H9 (cell line): Measurements from ENCODE around the gene RIIAD1. TPM values are rescaled to one million over a fixed set of nuclear protein-coding genes. Genes with fewer than 3 reads are reported as not detected.
A peak's percentile ranks its signal among the peaks of the same experiment; 100 is the strongest.

Source experiments
- DNase-seq: peaks from one replicate; pipeline ENCODE4 v3.0.0-alpha.2; 2017
- H2AFZ ChIP-seq: one replicate; pipeline ENCODE4 v1.6.1; 2013; ENCODE audit warnings: mild to moderate bottlenecking, low read length, control low read depth, moderate library complexity
- H2AK5ac ChIP-seq: 2 replicates; pipeline ENCODE4 v1.6.1; 2013; ENCODE audit warnings: low read length, control low read depth, mixed read lengths; ENCODE audit not compliant: insufficient read length
- H2BK120ac ChIP-seq: one replicate; pipeline ENCODE4 v1.6.1; 2013; ENCODE audit warnings: low read depth, mild to moderate bottlenecking, low read length, control low read depth, inconsistent platforms; ENCODE audit not compliant: poor library complexity, severe bottlenecking
- H2BK12ac ChIP-seq: 2 replicates; pipeline ENCODE4 v1.6.1; 2013; ENCODE audit warnings: low read length, control low read depth, mixed read lengths, low read depth; ENCODE audit not compliant: insufficient read length
- H2BK15ac ChIP-seq: 2 replicates; pipeline ENCODE4 v1.6.1; 2013; ENCODE audit warnings: low read depth, low read length, control low read depth
- H2BK20ac ChIP-seq: one replicate; pipeline ENCODE4 v1.6.1; 2013; ENCODE audit warnings: low read depth, mild to moderate bottlenecking, low read length, control low read depth, inconsistent platforms; ENCODE audit not compliant: poor library complexity, severe bottlenecking
- H2BK5ac ChIP-seq: 2 replicates; pipeline ENCODE4 v1.6.1; 2013; ENCODE audit warnings: low read length, control low read depth, mixed read lengths; ENCODE audit not compliant: insufficient read length
- H3K14ac ChIP-seq: 2 replicates; pipeline ENCODE4 v1.6.1; 2013; ENCODE audit warnings: low read length, control low read depth; ENCODE audit not compliant: insufficient read depth
- H3K18ac ChIP-seq: 2 replicates; pipeline ENCODE4 v1.6.1; 2013; ENCODE audit warnings: low read depth, mild to moderate bottlenecking, mixed read lengths, low read length, control low read depth; ENCODE audit not compliant: insufficient read length
- H3K23ac ChIP-seq: 2 replicates; pipeline ENCODE4 v1.6.1; 2013; ENCODE audit warnings: low read length, control low read depth, mixed read lengths, low read depth; ENCODE audit not compliant: insufficient read length
- H3K23me2 ChIP-seq: 2 replicates; pipeline ENCODE4 v1.6.1; 2013; ENCODE audit warnings: low read depth, mild to moderate bottlenecking, mixed read lengths, low read length, control low read depth; ENCODE audit not compliant: insufficient read length, poor library complexity, severe bottlenecking
- H3K27ac ChIP-seq: 2 replicates; pipeline ENCODE4 v1.5.1; 2013; ENCODE audit warnings: low read length, control low read depth, mixed read lengths, low read depth; ENCODE audit not compliant: insufficient read length
- H3K27me3 ChIP-seq: 2 replicates; pipeline ENCODE4 v1.6.1; 2013; ENCODE audit warnings: low read length, control low read depth, inconsistent platforms; ENCODE audit not compliant: insufficient read depth
- H3K4ac ChIP-seq: 2 replicates; pipeline ENCODE4 v1.6.1; 2013; ENCODE audit warnings: low read depth, mild to moderate bottlenecking, control low read depth, inconsistent platforms, low read length, moderate library complexity
- H3K4me1 ChIP-seq: 2 replicates; pipeline ENCODE4 v1.6.1; 2013; ENCODE audit warnings: low read length, control low read depth, inconsistent platforms; ENCODE audit not compliant: insufficient read depth
- H3K4me2 ChIP-seq: 2 replicates; pipeline ENCODE4 v1.6.1; 2013; ENCODE audit warnings: low read length, control low read depth, mixed read lengths; ENCODE audit not compliant: insufficient read length, insufficient read depth
- H3K56ac ChIP-seq: 2 replicates; pipeline ENCODE4 v1.6.1; 2013; ENCODE audit warnings: low read depth, mild to moderate bottlenecking, mixed read lengths, low read length, control low read depth; ENCODE audit not compliant: insufficient read length
- H3K79me1 ChIP-seq: 2 replicates; pipeline ENCODE4 v1.6.1; 2013; ENCODE audit warnings: low read depth, mild to moderate bottlenecking, moderate library complexity, low read length, control low read depth, inconsistent platforms; ENCODE audit not compliant: insufficient read depth, poor library complexity, severe bottlenecking
- H3K79me2 ChIP-seq: 2 replicates; pipeline ENCODE4 v1.6.1; 2013; ENCODE audit warnings: low read length, control low read depth, inconsistent platforms; ENCODE audit not compliant: insufficient read depth
- H3K9ac ChIP-seq: 2 replicates; pipeline ENCODE4 v1.6.1; 2013; ENCODE audit warnings: low read length, control low read depth, mixed read lengths; ENCODE audit not compliant: insufficient read length; ENCODE audit errors: extremely low read depth
- H3K9me3 ChIP-seq: one replicate; pipeline ENCODE4 v1.6.1; 2013; ENCODE audit warnings: low read depth, low read length, inconsistent platforms; ENCODE audit not compliant: control insufficient read depth
- H3T11ph ChIP-seq: one replicate; pipeline ENCODE4 v1.6.1; 2013; ENCODE audit warnings: mild to moderate bottlenecking, low read length, control low read depth, inconsistent platforms
- H4K20me1 ChIP-seq: one replicate; pipeline ENCODE4 v1.6.1; 2013; ENCODE audit not compliant: control insufficient read depth, insufficient read length, insufficient read depth
- H4K5ac ChIP-seq: 2 replicates; pipeline ENCODE4 v1.6.1; 2013; ENCODE audit warnings: low read depth, mild to moderate bottlenecking, mixed read lengths, low read length, control low read depth; ENCODE audit not compliant: insufficient read length
- H4K8ac ChIP-seq: replicated peaks from 2 replicates; pipeline ENCODE4 v1.6.1; 2013; ENCODE audit warnings: low read length, control low read depth, mixed read lengths, low read depth; ENCODE audit not compliant: insufficient read length
- H4K91ac ChIP-seq: 2 replicates; pipeline ENCODE4 v1.6.1; 2013; ENCODE audit warnings: low read depth, mild to moderate bottlenecking, moderate library complexity, mixed read lengths, low read length, control low read depth; ENCODE audit not compliant: insufficient read length
- H3K27ac Mint-ChIP-seq, 3 experiments: 2 replicates in 2 of 3; 3 replicates in 1 of 3; pipeline ENCODE4 v1.8.0; 2020 to 2021; ENCODE audit warnings: mixed read lengths in 3 of 3, mild to moderate bottlenecking in 1 of 3, moderate library complexity in 1 of 3
- H3K27me3 Mint-ChIP-seq: 2 replicates; pipeline ENCODE4 v1.8.0; 2021; ENCODE audit warnings: low read depth, mild to moderate bottlenecking, moderate library complexity, mixed read lengths
- H3K36me3 Mint-ChIP-seq, 3 experiments: 2 replicates in 2 of 3; 3 replicates in 1 of 3; pipeline ENCODE4 v1.8.0; 2020 to 2021; ENCODE audit warnings: low read depth in 3 of 3, mixed read lengths in 3 of 3; ENCODE audit not compliant: insufficient read depth in 1 of 3
- H3K4me1 Mint-ChIP-seq, 2 experiments: 2 replicates each; pipeline ENCODE4 v1.8.0; 2020; ENCODE audit warnings: mixed read lengths in 2 of 2
- H3K4me3 Mint-ChIP-seq, 2 experiments: 2 replicates in 1 of 2; 3 replicates in 1 of 2; pipeline ENCODE4 v1.8.0; 2020 to 2021; ENCODE audit warnings: mild to moderate bottlenecking in 2 of 2, mixed read lengths in 2 of 2, moderate library complexity in 1 of 2
- H3K9me3 Mint-ChIP-seq, 2 experiments: 2 replicates in 1 of 2; 3 replicates in 1 of 2; pipeline ENCODE4 v1.8.0; 2020; ENCODE audit warnings: mild to moderate bottlenecking in 2 of 2, mixed read lengths in 2 of 2, moderate library complexity in 1 of 2
- CTCF ChIP-seq: fragments of 200-600 bp; sonication (generic); conservative IDR thresholded peaks from 3 replicates; pipeline ENCODE4 v1.8.0; 2021; ENCODE audit warnings: antibody characterized with exemption, mild to moderate bottlenecking
- WGBS: extraction: QIAGEN DNeasy Blood & Tissue Kit; methylation state at CpG from one replicate; pipeline ENCODE4 v1.1.7; 2013; ENCODE audit warnings: missing lambda C conversion rate, low lambda C conversion rate, mixed read lengths; ENCODE audit not compliant: insufficient read length; ENCODE audit errors: extremely low coverage; 5-methylcytosine and 5-hydroxymethylcytosine counted together
- total RNA-seq: library from RNA; stranded (reverse); gene quantifications from 2 replicates; pipeline ENCODE4 v1.2.1, GENCODE V29; 2021

RIIAD1 gene
- total RNA-seq, 1 experiment from 2014 or later, result 1.4 TPM

GRCh38 chr1:151723726-151724370 is 2.5 kb downstream of the RIIAD1 start:
- Mint-ChIP-seq H3K4me3 (no peak overlapping the region; a peak in 2 of 5 replicates), H3K27ac (peak overlapping the region in 1 of 3 experiments; percentile 86; a peak in 3 of 7 replicates), H3K4me1 (peaks cover 40 to 50% of the 10 kb centered on the region in 2 experiments), H3K27me3 (peaks cover 71% of the 10 kb centered on the region), H3K9me3 (no peaks in the 10 kb centered on the region), H3K36me3 (no peaks in the 10 kb centered on the region)
- Histone ChIP-seq H2AFZ (no peak overlapping the region), H4K5ac (no peak overlapping the region), H2BK12ac (no peak overlapping the region), H3K18ac (no peak overlapping the region), H3K79me2 (no peaks in the 10 kb centered on the region), H4K8ac (no peak overlapping the region), H3K4me1 (peaks cover 5% of the 10 kb centered on the region; the same call in 1 of the 2 replicates), H2BK15ac (no peak overlapping the region), H3K79me1 (no peaks in the 10 kb centered on the region), H3K23me2 (peaks cover 9% of the 10 kb centered on the region), H2BK20ac (no peak overlapping the region), H3K56ac (no peak overlapping the region), H4K20me1 (no peaks in the 10 kb centered on the region), H3K27me3 (peaks cover 15% of the 10 kb centered on the region; the same call in 1 of the 2 replicates), H2AK5ac (no peak overlapping the region), H3K27ac (no peak overlapping the region), H3K23ac (no peak overlapping the region), H4K91ac (no peak overlapping the region), H3T11ph (no peak overlapping the region), H3K9ac (no peak overlapping the region), H3K9me3 (no peaks in the 10 kb centered on the region), H2BK5ac (no peak overlapping the region), H2BK120ac (no peak overlapping the region), H3K4ac (no peak overlapping the region), H3K4me2 (no peak overlapping the region), H3K14ac (no peak overlapping the region)
- no peak for DNase-seq
- TF ChIP-seq CTCF, result no peak
- WGBS, result no CpG with 5 or more reads among the region's 3 CpGs
